GM10248 (cell line): Measurements from ENCODE around the gene GON4L.
A peak's percentile ranks its signal among the peaks of the same experiment; 100 is the strongest.
"Not testable (repeated sequence)": the region's sequence is repeated elsewhere in the genome, so short reads cannot be mapped to it uniquely, and the experiment has no call there.

Experiments
- CTCF ChIA-PET: fragments of 300-600 bp; sonication (Branson Sonifier 250); formaldehyde crosslinking; extraction: SDS; loops from one replicate; lab custom pipeline; 2021; ENCODE audit warnings: antibody characterized with exemption; lab: Yijun Ruan, JAX
- POLR2A ChIA-PET: fragments of 350-650 bp; sonication (Branson Sonifier 250); formaldehyde crosslinking; extraction: SDS; loops from one replicate; lab custom pipeline; 2020; ENCODE audit warnings: antibody characterized with exemption; lab: Yijun Ruan, JAX
- DNase-seq: peaks from one replicate; pipeline ENCODE4 v3.0.0; 2012; ENCODE audit errors: extremely low spot score
- CTCF ChIP-seq: IDR thresholded peaks from 2 replicates; pipeline ENCODE4 v1.5.1; 2012; ENCODE audit warnings: mild to moderate bottlenecking, low read depth; ENCODE audit errors: extremely low read depth, missing control alignments, control extremely low read depth

GON4L gene

GRCh38 chr1:155741908-155742307 is 115.1 kb downstream of the GON4L start:
- CTCF ChIA-PET, result interaction anchor here (1.7 kb wide), 1 partner anchor 13 kb away, joined by 5 read pairs; no protein-coding TSS in a partner anchor
- no peak for DNase-seq
- TF ChIP-seq CTCF, result no peak
- POLR2A ChIA-PET, result no interaction called here

GRCh38 chr1:155740995-155741394 is 116.0 kb downstream of the GON4L start:
- POLR2A ChIA-PET, result no interaction called here
- TF ChIP-seq CTCF, result no peak
- no peak for DNase-seq
- CTCF ChIA-PET, result interaction anchor here (1.0 to 1.7 kb wide), 2 partner anchors 12 to 28 kb away, joined by 3 to 5 read pairs; no protein-coding TSS in a partner anchor

GRCh38 chr1:155729031-155729898 is 127.7 kb downstream of the GON4L start:
- ChIA-PET POLR2A (no interaction called here), CTCF (interaction anchor here (0.7 to 2.2 kb wide), 12 partner anchors 9 to 479 kb away, joined by 3 to 12 read pairs (median 4); no protein-coding TSS in a partner anchor)
- TF ChIP-seq CTCF, result peak; percentile 52
- DNase-seq, result peak; percentile 28

GRCh38 chr1:155725142-155725541 is 131.9 kb downstream of the GON4L start:
- ChIA-PET POLR2A (no interaction called here), CTCF (interaction anchor here (0.6 to 1.6 kb wide), 2 partner anchors 13 to 475 kb away, joined by 3 to 4 read pairs; no protein-coding TSS in a partner anchor)
- TF ChIP-seq CTCF, result no peak
- no peak for DNase-seq

GRCh38 chr1:155719703-155720102 is 137.3 kb downstream of the GON4L start:
- POLR2A ChIA-PET, result interaction anchor here (0.7 kb wide), 2 partner anchors 14 to 115 kb away, joined by 5 to 9 read pairs; no protein-coding TSS in a partner anchor
- TF ChIP-seq CTCF, result no peak
- CTCF ChIA-PET, result interaction anchor here (1.1 kb wide), 1 partner anchor 10 kb away, joined by 5 read pairs; no protein-coding TSS in a partner anchor
- no peak for DNase-seq

- DNase-seq, POLR2A ChIA-PET: not testable (repeated sequence)
- CTCF ChIA-PET, result interaction anchor here (1.0 kb wide), 1 partner anchor 10 kb away, joined by 3 read pairs; no protein-coding TSS in a partner anchor
Observed at GRCh38 chr1:155718524-155719115, 138.4 kb downstream of the GON4L start.
